ENCODE measurements around the gene IGFN1.

Gene IGFN1

DNA sequence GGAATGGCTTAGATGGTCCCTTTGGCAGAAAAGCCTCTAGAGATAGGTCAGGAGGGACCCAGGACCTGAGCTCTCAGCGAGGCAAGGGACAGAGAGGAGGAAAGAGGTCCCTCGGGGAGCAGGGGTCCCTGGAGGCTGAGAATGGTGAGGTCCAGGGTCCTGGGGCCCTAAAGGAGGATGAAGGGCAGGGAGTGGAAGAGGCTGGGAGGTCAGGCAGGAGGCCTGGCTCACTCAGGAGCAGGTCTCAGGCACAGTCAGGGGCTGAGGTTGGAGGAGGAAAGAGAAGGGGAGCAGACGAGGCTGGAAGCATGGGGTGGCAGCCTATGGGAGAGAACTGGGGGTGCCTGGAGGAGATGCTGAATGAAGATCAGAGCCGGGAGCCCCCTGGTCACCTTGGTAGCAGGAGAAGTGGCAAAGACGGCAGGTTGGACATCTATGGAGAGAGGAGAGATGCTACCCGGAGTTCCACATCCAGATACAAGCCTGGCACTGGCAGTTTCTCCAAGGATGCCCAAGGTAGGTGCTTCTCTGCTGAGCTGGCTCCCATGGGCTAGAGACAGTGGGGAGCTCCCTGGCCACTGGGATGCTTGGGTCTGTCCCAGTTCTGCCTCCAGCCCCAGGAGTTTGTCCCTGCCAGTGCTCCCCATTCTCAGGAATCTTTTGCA is 22.6 kb downstream of the IGFN1 start:
- no peaks in the 10 kb centered on the region for H3K79me2 ChIP-seq (ENCODE audit: insufficient read depth, low read length)
- H3K9me3 ChIP-seq (ENCODE audit: insufficient read depth, low read length), result no peaks in the 10 kb centered on the region
- H4K20me1 ChIP-seq (ENCODE audit: low read depth, low read length), result no peaks in the 10 kb centered on the region
- H3K9ac ChIP-seq (ENCODE audit: low read length), result no peak overlapping the region
- no peaks in the 10 kb centered on the region for H3K36me3 ChIP-seq (ENCODE audit: low read length)
- no peaks in the 10 kb centered on the region for H3K9me2 ChIP-seq (replicated peaks; ENCODE audit: insufficient read depth, low read length)
- no peak overlapping the region for H3K4me2 ChIP-seq (ENCODE audit: low read depth, low read length, poor library complexity, severe bottlenecking)
- H3K27ac ChIP-seq (ENCODE audit: low read depth, low read length), result no peak overlapping the region
- H3F3A ChIP-seq (ENCODE audit: insufficient read depth), result no peaks in the 10 kb centered on the region
- TF ChIP-seq, protein P1, sequence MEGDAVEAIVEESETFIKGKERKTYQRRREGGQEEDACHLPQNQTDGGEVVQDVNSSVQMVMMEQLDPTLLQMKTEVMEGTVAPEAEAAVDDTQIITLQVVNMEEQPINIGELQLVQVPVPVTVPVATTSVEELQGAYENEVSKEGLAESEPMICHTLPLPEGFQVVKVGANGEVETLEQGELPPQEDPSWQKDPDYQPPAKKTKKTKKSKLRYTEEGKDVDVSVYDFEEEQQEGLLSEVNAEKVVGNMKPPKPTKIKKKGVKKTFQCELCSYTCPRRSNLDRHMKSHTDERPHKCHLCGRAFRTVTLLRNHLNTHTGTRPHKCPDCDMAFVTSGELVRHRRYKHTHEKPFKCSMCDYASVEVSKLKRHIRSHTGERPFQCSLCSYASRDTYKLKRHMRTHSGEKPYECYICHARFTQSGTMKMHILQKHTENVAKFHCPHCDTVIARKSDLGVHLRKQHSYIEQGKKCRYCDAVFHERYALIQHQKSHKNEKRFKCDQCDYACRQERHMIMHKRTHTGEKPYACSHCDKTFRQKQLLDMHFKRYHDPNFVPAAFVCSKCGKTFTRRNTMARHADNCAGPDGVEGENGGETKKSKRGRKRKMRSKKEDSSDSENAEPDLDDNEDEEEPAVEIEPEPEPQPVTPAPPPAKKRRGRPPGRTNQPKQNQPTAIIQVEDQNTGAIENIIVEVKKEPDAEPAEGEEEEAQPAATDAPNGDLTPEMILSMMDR (IDR thresholded peaks at IDR 0.05; ENCODE audit: insufficient read depth, low read length, poor library complexity, severe bottlenecking), result no peak
- no peak for TF ChIP-seq EZH2phosphoT487 (conservative IDR thresholded peaks at IDR 0.05; ENCODE audit: low read length)
- no peak overlapping the region for H2AFZ ChIP-seq (ENCODE audit: low read depth, low read length, severe bottlenecking)
- no peaks in the 10 kb centered on the region for H3K27me3 ChIP-seq (ENCODE audit: low read length)
- no peak overlapping the region for H3K4me3 ChIP-seq (ENCODE audit: insufficient read depth, low read length, poor library complexity, severe bottlenecking)

- Histone ChIP-seq H3F3A (ENCODE audit: insufficient read depth) (no peaks in the 10 kb centered on the region), H3K4me3 (ENCODE audit: insufficient read depth, low read length, poor library complexity, severe bottlenecking) (no peak overlapping the region), H3K27ac (ENCODE audit: low read depth, low read length) (no peak overlapping the region), H2AFZ (ENCODE audit: low read depth, low read length, severe bottlenecking) (no peak overlapping the region), H3K4me2 (ENCODE audit: low read depth, low read length, poor library complexity, severe bottlenecking) (no peak overlapping the region), H3K27me3 (ENCODE audit: low read length) (no peaks in the 10 kb centered on the region), H3K9ac (ENCODE audit: low read length) (no peak overlapping the region), H3K79me2 (ENCODE audit: insufficient read depth, low read length) (no peaks in the 10 kb centered on the region), H4K20me1 (ENCODE audit: low read depth, low read length) (no peaks in the 10 kb centered on the region), H3K9me3 (ENCODE audit: insufficient read depth, low read length) (no peaks in the 10 kb centered on the region), H3K9me2 (replicated peaks; ENCODE audit: insufficient read depth, low read length) (no peaks in the 10 kb centered on the region), H3K36me3 (ENCODE audit: low read length) (no peaks in the 10 kb centered on the region)
- TF ChIP-seq, protein P1 (IDR thresholded peaks at IDR 0.05; ENCODE audit: insufficient read depth, low read length, poor library complexity, severe bottlenecking), result no peak
- TF ChIP-seq EZH2phosphoT487 (conservative IDR thresholded peaks at IDR 0.05; ENCODE audit: low read length), result no peak
Measured at GRCh38 chr1:201213926-201214325, 23.3 kb downstream of the IGFN1 start.

DNA sequence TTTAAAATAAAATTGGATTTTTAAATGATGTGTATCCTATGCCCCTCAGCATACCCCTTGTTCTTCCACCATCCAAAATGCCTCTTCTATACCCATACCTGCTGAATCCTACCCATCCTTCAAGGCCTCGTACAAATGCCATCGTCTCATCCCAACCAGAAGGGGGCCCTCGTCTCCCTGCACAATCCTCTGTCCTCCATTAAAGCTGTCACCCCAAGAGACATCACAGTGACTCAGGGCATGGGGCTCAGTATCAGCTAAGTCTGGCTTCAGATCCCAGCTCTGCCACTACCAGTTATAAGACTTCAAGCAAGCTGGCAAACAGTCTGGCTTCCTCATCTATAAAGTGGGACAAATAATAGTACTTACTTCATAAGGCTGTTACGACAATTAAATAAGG is 23.8 kb downstream of the IGFN1 start:
- Histone ChIP-seq H2AFZ (ENCODE audit: low read depth, low read length, severe bottlenecking) (no peak overlapping the region), H3K9me3 (ENCODE audit: insufficient read depth, low read length) (no peaks in the 10 kb centered on the region), H3K4me3 (ENCODE audit: insufficient read depth, low read length, poor library complexity, severe bottlenecking) (no peak overlapping the region), H3K27me3 (ENCODE audit: low read length) (no peaks in the 10 kb centered on the region), H3F3A (ENCODE audit: insufficient read depth) (no peaks in the 10 kb centered on the region), H3K79me2 (ENCODE audit: insufficient read depth, low read length) (no peaks in the 10 kb centered on the region), H3K4me2 (ENCODE audit: low read depth, low read length, poor library complexity, severe bottlenecking) (no peak overlapping the region), H3K27ac (ENCODE audit: low read depth, low read length) (no peak overlapping the region), H3K9ac (ENCODE audit: low read length) (no peak overlapping the region), H3K9me2 (replicated peaks; ENCODE audit: insufficient read depth, low read length) (no peaks in the 10 kb centered on the region), H3K36me3 (ENCODE audit: low read length) (no peaks in the 10 kb centered on the region), H4K20me1 (ENCODE audit: low read depth, low read length) (no peaks in the 10 kb centered on the region)
- TF ChIP-seq, protein P1 (IDR thresholded peaks at IDR 0.05; ENCODE audit: insufficient read depth, low read length, poor library complexity, severe bottlenecking), result no peak
- TF ChIP-seq EZH2phosphoT487 (conservative IDR thresholded peaks at IDR 0.05; ENCODE audit: low read length), result no peak
